ENCODE measurements around the gene BTG3. TPM values are rescaled to one million over a fixed set of nuclear protein-coding genes. Genes with fewer than 3 reads are reported as not detected.

BTG3 gene
- total RNA-seq, 1 experiment from 2014 or later = 32.3 TPM

- Mint-ChIP-seq H3K4me3 (ENCODE audit: unreplicated experiment) (no peak overlapping the region), H3K9me3 (ENCODE audit: unreplicated experiment) (no peaks in the 10 kb centered on the region), H3K27me3 (ENCODE audit: insufficient read depth, unreplicated experiment) (no peaks in the 10 kb centered on the region), H3K4me1 (ENCODE audit: low read depth, unreplicated experiment) (peaks cover 12% of the 10 kb centered on the region), H3K36me3 (ENCODE audit: insufficient read depth, unreplicated experiment) (peaks cover 12% of the 10 kb centered on the region), H3K27ac (ENCODE audit: unreplicated experiment) (no peak overlapping the region)
- H3K27me3 ChIP-seq (replicated peaks; ENCODE audit: control insufficient read depth, insufficient read depth, low read length) = no peaks in the 10 kb centered on the region
- TF ChIP-seq CTCF (IDR thresholded peaks at IDR 0.05; ENCODE audit: insufficient read depth in 1 of 2, low read depth in 1 of 2, low read length in 1 of 2, severe bottlenecking in 1 of 2, unreplicated experiment in 1 of 2) = peak; percentile 40 to 57
- H3K4me1 ChIP-seq = peaks cover 8% of the 10 kb centered on the region
- no TSS peak for BruUV-seq (replicated peaks)
- no peak overlapping the region for H3K4me3 ChIP-seq (ENCODE audit: low read depth, low read length)
- ChIA-PET POLR2A (no interaction called here), CTCF (interaction anchor here (0.6 to 2.0 kb wide), 5 partner anchors 13 to 290 kb away, joined by 3 to 35 read pairs (median 4); no protein-coding TSS in a partner anchor)
- intact Hi-C loops (cut with micrococcal nuclease; ENCODE audit: unreplicated experiment) = loop anchor here (1.0 to 10.0 kb wide), 3 partner anchors 73 to 199 kb away; partner anchors contain the start of gene CXADR
- H3K9me3 ChIP-seq = no peaks in the 10 kb centered on the region
- peak in 1 of 2 experiments; percentile 39 for DNase-seq
- no peaks in the 10 kb centered on the region for H3K36me3 ChIP-seq (ENCODE audit: control insufficient read depth, insufficient read depth, low read length)
Measured at GRCh38 chr21:17585875-17586450, 26.7 kb downstream of the BTG3 start.

GRCh38 chr21:17583898-17584297 lies 28.8 kb downstream of the BTG3 start:
- BruUV-seq (replicated peaks) = no TSS peak

GRCh38 chr21:17580319-17580718 lies 32.4 kb downstream of the BTG3 start:
- CTCF ChIA-PET = no interaction called here
- H3K27ac Mint-ChIP-seq (ENCODE audit: unreplicated experiment) = no peak overlapping the region
- intact Hi-C loops (cut with micrococcal nuclease; ENCODE audit: unreplicated experiment) = loop anchor here (10.0 kb wide), 1 partner anchor 116 kb away; no protein-coding TSS in a partner anchor
- no peak for DNase-seq
- no peaks in the 10 kb centered on the region for H3K9me3 Mint-ChIP-seq (ENCODE audit: unreplicated experiment)
- Histone ChIP-seq H3K36me3 (ENCODE audit: control insufficient read depth, insufficient read depth, low read length) (no peaks in the 10 kb centered on the region), H3K4me1 (peaks cover 21% of the 10 kb centered on the region), H3K27me3 (replicated peaks; ENCODE audit: control insufficient read depth, insufficient read depth, low read length) (no peaks in the 10 kb centered on the region), H3K9me3 (no peaks in the 10 kb centered on the region), H3K4me3 (ENCODE audit: low read depth, low read length) (no peak overlapping the region)
- peaks cover 30% of the 10 kb centered on the region for H3K36me3 Mint-ChIP-seq (ENCODE audit: insufficient read depth, unreplicated experiment)
- H3K4me3 Mint-ChIP-seq (ENCODE audit: unreplicated experiment) = no peak overlapping the region
- no peak for TF ChIP-seq CTCF (IDR thresholded peaks at IDR 0.05; ENCODE audit: insufficient read depth in 1 of 2, low read depth in 1 of 2, low read length in 1 of 2, severe bottlenecking in 1 of 2, unreplicated experiment in 1 of 2)
- no TSS peak for BruUV-seq (replicated peaks)
- peaks cover 25% of the 10 kb centered on the region for H3K4me1 Mint-ChIP-seq (ENCODE audit: low read depth, unreplicated experiment)
- H3K27me3 Mint-ChIP-seq (ENCODE audit: insufficient read depth, unreplicated experiment) = no peaks in the 10 kb centered on the region
- POLR2A ChIA-PET = no interaction called here

More at GRCh38 chr21:17583898-17584297, 28.8 kb downstream of the BTG3 start:
- no peaks in the 10 kb centered on the region for H3K27me3 Mint-ChIP-seq (ENCODE audit: insufficient read depth, unreplicated experiment)
- H3K9me3 ChIP-seq = no peaks in the 10 kb centered on the region
- ChIA-PET CTCF (no interaction called here), POLR2A (no interaction called here)
- H3K4me3 Mint-ChIP-seq (ENCODE audit: unreplicated experiment) = no peak overlapping the region
- no peak overlapping the region for H3K4me3 ChIP-seq (ENCODE audit: low read depth, low read length)
- peaks cover 8% of the 10 kb centered on the region for H3K4me1 ChIP-seq
- peaks cover 21% of the 10 kb centered on the region for H3K36me3 Mint-ChIP-seq (ENCODE audit: insufficient read depth, unreplicated experiment)
- no peak for TF ChIP-seq CTCF (IDR thresholded peaks at IDR 0.05; ENCODE audit: insufficient read depth in 1 of 2, low read depth in 1 of 2, low read length in 1 of 2, severe bottlenecking in 1 of 2, unreplicated experiment in 1 of 2)
- H3K27me3 ChIP-seq (replicated peaks; ENCODE audit: control insufficient read depth, insufficient read depth, low read length) = no peaks in the 10 kb centered on the region
- no peak for DNase-seq
- peak overlapping the region; percentile 18 for H3K27ac Mint-ChIP-seq (ENCODE audit: unreplicated experiment)
- peaks cover 15% of the 10 kb centered on the region for H3K4me1 Mint-ChIP-seq (ENCODE audit: low read depth, unreplicated experiment)
- no peaks in the 10 kb centered on the region for H3K36me3 ChIP-seq (ENCODE audit: control insufficient read depth, insufficient read depth, low read length)
- intact Hi-C loops (cut with micrococcal nuclease; ENCODE audit: unreplicated experiment) = loop anchor here (10.0 kb wide), 1 partner anchor 119 kb away; no protein-coding TSS in a partner anchor
- no peaks in the 10 kb centered on the region for H3K9me3 Mint-ChIP-seq (ENCODE audit: unreplicated experiment)
